ENCODE results near the gene TP73. TPM values are rescaled to one million over a fixed set of nuclear protein-coding genes. Genes with fewer than 3 reads are reported as not detected.

The TP73 gene
- total RNA-seq, 1 donor from 2014 or later: 1.3 TPM

- peak within 1 kb of the TSS; percentile 81 for H3K4me3 Mint-ChIP-seq
- DNase-seq: peak; percentile 67
- H3K27me3 Mint-ChIP-seq: no peaks in the 10 kb centered on the region
- H3K36me3 Mint-ChIP-seq (ENCODE audit: low read depth): no peaks in the 10 kb centered on the region
- peak within 1 kb of the TSS; percentile 58 for H3K27ac Mint-ChIP-seq
- intact Hi-C loops (cut with micrococcal nuclease): loop anchor here (1.0 to 2.0 kb wide), 5 partner anchors 23 to 149 kb away; partner anchors contain the start of genes C1orf174, CEP104, DFFB and LRRC47
- H3K4me1 Mint-ChIP-seq: peaks cover 9% of the 10 kb centered on the region
- H3K9me3 Mint-ChIP-seq: no peaks in the 10 kb centered on the region
Measured at GRCh38 chr1:3772715-3773571, 120.6 kb downstream of the TP73 start, which contains the start of gene SMIM1. SMIM1 (plus strand) TSS chr1:3772749; CDS start chr1:3775374, 2,625 bp downstream.

GRCh38 chr1:3773572-3774275 lies 121.4 kb downstream of the TP73 start:
- Mint-ChIP-seq H3K4me3 (no peak overlapping the region), H3K27me3 (no peaks in the 10 kb centered on the region)
- intact Hi-C loops (cut with micrococcal nuclease): loop anchor here (2.0 kb wide), 1 partner anchor 123 kb away; the partner anchor contains the start of gene WRAP73

DNA sequence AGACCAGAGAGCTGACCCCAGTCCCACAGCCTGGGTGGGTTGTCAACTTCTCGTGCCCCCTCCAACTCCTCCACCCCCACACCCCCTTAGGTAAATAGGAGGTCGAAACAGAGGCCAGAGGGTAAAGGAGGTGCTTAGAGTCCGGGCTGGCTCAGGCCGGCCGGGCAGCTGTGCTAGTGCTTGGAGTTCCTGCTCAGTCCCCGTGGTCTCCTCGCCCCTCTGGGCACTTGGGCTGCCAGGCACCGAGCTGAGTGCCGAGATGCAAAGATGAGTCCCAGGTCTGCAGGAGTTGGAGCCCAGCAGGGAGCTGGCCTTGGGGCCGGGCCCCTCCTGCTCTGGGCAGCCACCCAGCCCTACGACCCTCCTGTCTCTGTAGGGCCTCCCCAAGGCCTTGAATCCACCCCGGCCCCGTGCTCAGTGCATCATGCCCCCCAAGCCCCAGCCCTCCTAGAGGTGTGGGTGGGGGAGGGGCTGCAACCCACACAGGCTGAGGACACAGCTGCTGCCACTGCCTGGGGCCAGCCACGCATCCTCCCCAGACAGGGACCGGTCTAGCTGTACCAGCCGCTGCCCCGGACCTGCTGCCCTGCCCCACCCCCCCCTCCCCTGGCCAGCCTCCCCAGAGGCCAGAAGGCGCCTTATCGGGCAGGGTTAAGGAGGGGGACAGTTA lies 122.1 kb downstream of the TP73 start:
- H3K4me1 Mint-ChIP-seq: peaks cover 9% of the 10 kb centered on the region
- H3K27me3 Mint-ChIP-seq: no peaks in the 10 kb centered on the region
- no peak overlapping the region for H3K4me3 Mint-ChIP-seq
- no peak for DNase-seq
- no peak overlapping the region for H3K27ac Mint-ChIP-seq
- intact Hi-C loops (cut with micrococcal nuclease): no loop called here
- no peaks in the 10 kb centered on the region for H3K9me3 Mint-ChIP-seq
- no peaks in the 10 kb centered on the region for H3K36me3 Mint-ChIP-seq (ENCODE audit: low read depth)

More at GRCh38 chr1:3773572-3774275, 121.4 kb downstream of the TP73 start:
- Mint-ChIP-seq H3K9me3 (no peaks in the 10 kb centered on the region), H3K27ac (no peak overlapping the region), H3K4me1 (peaks cover 9% of the 10 kb centered on the region), H3K36me3 (ENCODE audit: low read depth) (no peaks in the 10 kb centered on the region)
- DNase-seq: no peak

DNA sequence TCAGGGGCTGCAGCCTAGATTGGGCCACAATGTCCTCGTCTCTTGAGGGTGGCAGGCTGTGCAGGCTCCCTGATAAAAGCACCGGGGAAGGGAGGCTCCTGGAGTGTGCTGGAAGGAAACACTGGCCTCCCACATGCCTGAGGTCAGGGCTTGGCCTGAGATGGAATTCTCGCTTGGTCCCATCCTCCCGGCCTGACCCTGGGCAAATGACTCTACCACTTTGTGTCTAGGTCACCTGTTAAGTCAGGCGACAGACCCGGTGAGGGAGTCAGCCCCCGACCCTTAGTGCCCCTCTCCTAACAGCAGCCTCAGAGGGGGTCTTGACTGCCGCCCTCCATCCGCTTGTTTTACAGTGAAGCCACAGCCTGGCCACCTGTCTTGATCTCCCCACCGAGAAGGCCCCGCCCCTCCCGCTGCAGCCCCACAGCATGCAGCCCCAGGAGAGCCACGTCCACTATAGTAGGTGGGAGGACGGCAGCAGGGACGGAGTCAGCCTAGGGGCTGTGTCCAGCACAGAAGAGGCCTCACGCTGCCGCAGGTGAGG lies 122.7 kb downstream of the TP73 start:
- Mint-ChIP-seq H3K27ac (no peak overlapping the region), H3K36me3 (ENCODE audit: low read depth) (peaks cover 4% of the 10 kb centered on the region), H3K4me1 (peaks cover 9% of the 10 kb centered on the region), H3K9me3 (no peaks in the 10 kb centered on the region), H3K4me3 (no peak overlapping the region), H3K27me3 (no peaks in the 10 kb centered on the region)
- intact Hi-C loops (cut with micrococcal nuclease): no loop called here
- no peak for DNase-seq

DNA sequence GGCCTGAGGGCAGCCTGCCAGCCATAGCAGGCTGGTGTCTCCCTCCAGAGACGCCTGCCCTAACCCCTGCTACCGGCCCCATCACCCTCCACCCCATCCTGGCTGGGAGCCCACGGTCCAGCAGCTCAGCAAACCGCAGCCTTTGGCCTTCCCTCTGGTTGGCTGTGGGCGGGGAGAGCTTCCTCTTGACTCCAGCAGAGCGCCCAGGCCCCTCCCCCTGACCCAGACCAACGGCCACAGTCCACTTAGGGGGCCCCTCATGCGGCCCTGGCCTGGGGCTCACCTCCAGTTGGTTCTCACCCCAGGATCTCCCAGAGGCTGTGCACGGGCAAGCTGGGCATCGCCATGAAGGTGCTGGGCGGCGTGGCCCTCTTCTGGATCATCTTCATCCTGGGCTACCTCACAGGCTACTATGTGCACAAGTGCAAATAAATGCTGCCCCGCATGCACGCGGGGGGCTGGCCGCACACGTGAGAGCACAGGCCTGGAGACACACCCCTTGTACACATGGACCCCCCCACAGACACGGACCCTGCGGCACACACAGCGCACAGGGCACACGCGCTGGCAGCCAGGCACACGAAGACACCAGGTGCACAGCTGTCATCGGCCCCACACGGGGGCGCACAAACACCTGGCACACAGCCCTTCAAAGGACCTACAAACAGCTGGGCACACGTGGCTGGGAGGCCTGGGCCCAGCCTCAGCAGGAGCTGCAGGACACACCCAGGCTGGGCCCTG lies 123.3 kb downstream of the TP73 start:
- intact Hi-C loops (cut with micrococcal nuclease): loop anchor here (1.0 kb wide), 1 partner anchor 26 kb away; no protein-coding TSS in a partner anchor
- Mint-ChIP-seq H3K27me3 (no peaks in the 10 kb centered on the region), H3K4me3 (no peak overlapping the region), H3K36me3 (ENCODE audit: low read depth) (peaks cover 8% of the 10 kb centered on the region), H3K9me3 (no peaks in the 10 kb centered on the region), H3K27ac (no peak overlapping the region), H3K4me1 (peaks cover 7% of the 10 kb centered on the region)
- peak; percentile 82 for DNase-seq

DNA sequence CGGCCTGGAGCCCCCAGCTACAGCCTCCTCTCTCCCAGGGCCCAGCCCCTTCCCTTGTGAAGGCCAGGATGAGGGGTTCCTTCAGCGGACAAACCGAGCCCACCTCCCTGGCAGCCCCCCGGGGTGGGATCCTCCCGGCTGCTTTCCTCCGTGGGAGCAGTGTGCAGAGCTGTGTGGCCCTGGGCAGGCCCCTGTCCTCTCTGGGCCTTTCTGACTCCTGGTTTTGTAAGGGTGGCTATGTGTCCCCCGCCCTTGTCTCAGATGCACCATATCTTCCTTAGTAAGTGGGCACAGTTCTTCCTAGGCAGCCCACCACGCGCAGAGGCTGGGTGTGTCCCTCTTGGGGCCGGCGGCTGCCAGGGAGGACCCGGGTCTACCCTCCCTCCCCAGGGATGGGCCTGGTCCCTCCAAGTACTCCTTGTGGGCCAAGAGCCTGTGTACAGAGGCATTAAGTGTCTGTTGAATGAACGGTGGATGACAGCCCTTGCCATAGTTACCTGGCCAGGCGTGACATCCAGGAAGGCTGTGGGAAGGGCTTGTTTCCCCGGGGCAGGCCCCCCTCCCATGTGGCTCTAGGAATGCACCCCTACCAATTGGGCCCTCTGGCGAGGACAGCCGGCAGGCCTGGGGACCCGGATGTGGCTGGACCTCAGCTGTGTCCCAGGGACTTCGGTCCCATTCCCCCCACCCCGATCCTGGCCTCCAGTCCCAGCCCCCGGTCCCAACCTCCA lies 124.1 kb downstream of the TP73 start:
- Mint-ChIP-seq H3K27ac (no peak overlapping the region), H3K27me3 (no peaks in the 10 kb centered on the region), H3K4me1 (peaks cover 6% of the 10 kb centered on the region), H3K4me3 (no peak overlapping the region), H3K9me3 (no peaks in the 10 kb centered on the region), H3K36me3 (ENCODE audit: low read depth) (peaks cover 12% of the 10 kb centered on the region)
- no peak for DNase-seq
- intact Hi-C loops (cut with micrococcal nuclease): loop anchor here (1.0 kb wide), 1 partner anchor 25 kb away; no protein-coding TSS in a partner anchor

DNA sequence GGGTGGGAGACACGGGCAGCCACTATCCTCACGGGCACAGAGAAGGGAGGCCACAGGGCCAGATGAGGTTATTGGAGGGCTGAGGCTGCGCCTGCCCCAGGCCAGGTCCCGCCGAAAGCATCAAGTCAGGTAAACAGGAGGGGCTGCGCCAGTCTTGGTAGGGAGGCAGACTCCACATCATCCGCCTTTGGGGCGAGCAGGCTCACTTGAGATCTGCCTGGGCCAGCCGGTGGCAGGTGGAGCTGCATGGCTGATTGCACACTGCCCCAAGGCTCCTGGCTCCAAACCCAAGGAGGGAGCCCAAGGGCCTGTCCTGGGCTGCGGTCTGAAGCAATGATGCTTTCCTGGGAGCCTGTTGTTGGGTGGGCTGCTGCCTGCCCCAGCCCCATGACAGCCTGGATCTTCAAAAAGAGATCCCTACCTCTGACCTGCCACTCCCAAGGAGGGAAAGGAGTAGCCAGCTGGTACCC lies 124.8 kb downstream of the TP73 start:
- H3K4me1 Mint-ChIP-seq: peaks cover 2% of the 10 kb centered on the region
- H3K9me3 Mint-ChIP-seq: no peaks in the 10 kb centered on the region
- H3K27me3 Mint-ChIP-seq: no peaks in the 10 kb centered on the region
- peaks cover 18% of the 10 kb centered on the region for H3K36me3 Mint-ChIP-seq (ENCODE audit: low read depth)
- intact Hi-C loops (cut with micrococcal nuclease): no loop called here
- H3K27ac Mint-ChIP-seq: no peak overlapping the region
- DNase-seq: no peak
- H3K4me3 Mint-ChIP-seq: no peak overlapping the region

DNA sequence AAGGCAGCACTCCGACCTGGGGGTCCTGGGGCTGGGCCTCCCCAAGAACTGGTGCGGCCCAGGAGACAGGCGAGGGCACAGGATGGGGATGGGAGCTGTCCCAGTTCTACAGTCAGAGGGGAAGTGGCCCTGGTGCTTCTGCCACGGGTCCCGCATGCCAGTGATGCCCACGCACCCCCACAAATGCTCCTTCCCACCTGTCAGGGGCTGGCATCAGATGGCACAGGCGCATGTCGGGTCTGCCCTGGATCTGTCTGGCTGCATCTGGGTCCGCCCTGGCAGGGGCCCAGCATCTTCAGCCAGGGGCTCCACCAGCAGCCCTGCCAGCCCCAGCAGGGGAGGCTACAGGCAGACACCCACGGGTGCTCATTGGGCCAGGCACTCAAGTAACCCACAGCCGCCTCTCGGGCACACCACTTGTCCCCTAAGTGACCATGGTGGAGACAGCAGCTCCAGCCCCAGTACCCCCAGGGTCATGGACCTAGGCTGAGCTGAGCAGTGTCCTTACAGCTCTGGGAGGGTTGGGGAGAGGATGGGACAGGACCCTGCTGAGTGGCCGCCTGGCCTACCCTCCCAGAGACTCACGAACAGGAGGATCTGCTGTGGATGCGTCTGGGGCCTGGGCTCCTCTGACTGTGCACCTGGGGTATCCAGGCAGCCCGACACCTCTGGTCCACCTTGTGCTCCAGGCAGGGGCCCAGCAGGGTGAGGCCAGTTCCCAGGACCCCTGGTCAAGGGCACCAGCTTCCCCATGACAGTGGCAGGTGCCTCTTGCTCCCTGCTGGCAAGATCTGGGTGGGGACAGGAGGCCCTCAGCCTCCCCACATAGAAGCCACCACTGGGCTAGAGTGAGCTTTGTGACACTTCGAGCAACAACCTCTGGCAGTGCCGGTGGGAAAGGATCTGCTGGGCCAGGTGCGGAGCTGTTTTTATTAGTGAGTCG lies 125.6 kb downstream of the TP73 start:
- Mint-ChIP-seq H3K4me3 (no peak overlapping the region), H3K27me3 (no peaks in the 10 kb centered on the region), H3K27ac (no peak overlapping the region), H3K4me1 (peaks cover 2% of the 10 kb centered on the region), H3K36me3 (ENCODE audit: low read depth) (peaks cover 21% of the 10 kb centered on the region), H3K9me3 (no peaks in the 10 kb centered on the region)
- intact Hi-C loops (cut with micrococcal nuclease): no loop called here
- DNase-seq: no peak

GRCh38 chr1:3778590-3779264 lies 126.4 kb downstream of the TP73 start:
- DNase-seq: no peak

GRCh38 chr1:3779265-3779911 lies 127.1 kb downstream of the TP73 start:
- H3K27ac Mint-ChIP-seq: no peak overlapping the region
- no peak for DNase-seq
- no peaks in the 10 kb centered on the region for H3K27me3 Mint-ChIP-seq
- peaks cover 31% of the 10 kb centered on the region for H3K36me3 Mint-ChIP-seq (ENCODE audit: low read depth)
- H3K4me3 Mint-ChIP-seq: no peak overlapping the region
- intact Hi-C loops (cut with micrococcal nuclease): no loop called here
- H3K9me3 Mint-ChIP-seq: no peaks in the 10 kb centered on the region
- H3K4me1 Mint-ChIP-seq: peaks cover 2% of the 10 kb centered on the region

More at GRCh38 chr1:3778590-3779264, 126.4 kb downstream of the TP73 start:
- Mint-ChIP-seq H3K4me1 (peaks cover 2% of the 10 kb centered on the region), H3K9me3 (no peaks in the 10 kb centered on the region), H3K27ac (no peak overlapping the region), H3K36me3 (ENCODE audit: low read depth) (peaks cover 25% of the 10 kb centered on the region), H3K4me3 (no peak overlapping the region), H3K27me3 (no peaks in the 10 kb centered on the region)
- intact Hi-C loops (cut with micrococcal nuclease): no loop called here

GRCh38 chr1:3779912-3780416 lies 127.6 kb downstream of the TP73 start:
- no peaks in the 10 kb centered on the region for H3K9me3 Mint-ChIP-seq
- no peak for DNase-seq
- no peak overlapping the region for H3K4me3 Mint-ChIP-seq
- intact Hi-C loops (cut with micrococcal nuclease): no loop called here
- H3K27me3 Mint-ChIP-seq: no peaks in the 10 kb centered on the region
- H3K4me1 Mint-ChIP-seq: peaks cover 2% of the 10 kb centered on the region
- H3K27ac Mint-ChIP-seq: no peak overlapping the region
- peaks cover 36% of the 10 kb centered on the region for H3K36me3 Mint-ChIP-seq (ENCODE audit: low read depth)

Data from activated CD4-positive, alpha-beta T cell treated with anti-CD3 and anti-CD28 coated beads, Interleukin-2, amount 10 ng/mL, durations not matched to agents 24 days and 14 days (primary cell).